Activated CD4-positive, alpha-beta T cell treated with anti-CD3 and anti-CD28 coated beads, Interleukin-2, amount 10 ng/mL, durations not matched to agents 7 days and 5 days (primary cell): ENCODE measurements around the gene USE1. TPM values are rescaled to one million over a fixed set of nuclear protein-coding genes. Genes with fewer than 3 reads are reported as not detected.

Experiments
- CTCF ChIA-PET: fragments of 350-600 bp; sonication (Branson Sonifier 250); formaldehyde crosslinking; loops from one replicate; lab custom pipeline; 2021; ENCODE audit warnings: antibody characterized with exemption; lab: Charles Lee
- POLR2A ChIA-PET: fragments of 350-600 bp; sonication (Branson Sonifier 250); formaldehyde crosslinking; loops from one replicate; lab custom pipeline; 2021; ENCODE audit warnings: antibody characterized with exemption; lab: Charles Lee
- DNase-seq: peaks from one replicate; pipeline ENCODE4 v3.0.0-alpha.2; 2020
- H3K27ac Mint-ChIP-seq: one replicate; pipeline ENCODE4 v1.8.0; 2021; ENCODE audit warnings: mild to moderate bottlenecking, moderate library complexity, mixed read lengths
- H3K27me3 Mint-ChIP-seq: one replicate; pipeline ENCODE4 v1.8.0; 2021; ENCODE audit warnings: mixed read lengths
- H3K36me3 Mint-ChIP-seq: one replicate; pipeline ENCODE4 v1.8.0; 2021; ENCODE audit warnings: low read depth, mixed read lengths
- H3K4me1 Mint-ChIP-seq: one replicate; pipeline ENCODE4 v1.8.0; 2021; ENCODE audit warnings: mixed read lengths
- H3K4me3 Mint-ChIP-seq: one replicate; pipeline ENCODE4 v1.8.0; 2021; ENCODE audit warnings: mild to moderate bottlenecking, moderate library complexity, mixed read lengths
- H3K9me3 Mint-ChIP-seq: one replicate; pipeline ENCODE4 v1.8.0; 2021; ENCODE audit warnings: mixed read lengths
- total RNA-seq, 2 experiments: library from RNA; stranded (reverse); gene quantifications; one replicate each; pipeline ENCODE4 v1.2.3, GENCODE V29; 2021

Gene USE1
- total RNA-seq, 2 experiments from 2014 or later, result 23.3 to 24.7 TPM

DNA sequence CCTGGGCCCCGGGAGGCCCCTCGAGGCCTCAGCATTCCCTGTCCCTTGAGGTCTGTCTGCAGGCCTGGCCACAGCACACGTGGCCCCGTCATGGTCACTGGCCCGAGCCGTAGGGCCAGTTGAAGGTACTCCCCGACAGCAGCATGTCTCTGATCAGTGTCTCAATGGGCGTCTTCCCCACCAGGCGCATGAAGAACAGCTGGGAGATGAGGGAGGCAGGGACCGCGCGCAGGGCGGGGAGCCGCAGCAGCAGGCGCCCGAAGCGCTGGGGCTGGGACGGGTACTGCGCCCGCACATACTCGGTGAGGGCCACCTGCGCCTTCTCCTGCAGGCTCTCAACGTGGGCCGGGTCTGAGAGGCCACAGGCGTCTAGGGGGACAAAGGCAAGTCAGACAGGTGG lies 17.1 kb downstream of the USE1 start:
- POLR2A ChIA-PET, result no interaction called here
- Mint-ChIP-seq H3K4me3 (no peak overlapping the region), H3K27ac (no peak overlapping the region), H3K4me1 (peaks cover 18% of the 10 kb centered on the region), H3K36me3 (peaks cover 5% of the 10 kb centered on the region), H3K9me3 (no peaks in the 10 kb centered on the region), H3K27me3 (no peaks in the 10 kb centered on the region)
- no peak for DNase-seq
- CTCF ChIA-PET, result interaction anchor here (0.6 to 0.8 kb wide), 3 partner anchors 28 to 1846 kb away, joined by 3 read pairs; no protein-coding TSS in a partner anchor

DNA sequence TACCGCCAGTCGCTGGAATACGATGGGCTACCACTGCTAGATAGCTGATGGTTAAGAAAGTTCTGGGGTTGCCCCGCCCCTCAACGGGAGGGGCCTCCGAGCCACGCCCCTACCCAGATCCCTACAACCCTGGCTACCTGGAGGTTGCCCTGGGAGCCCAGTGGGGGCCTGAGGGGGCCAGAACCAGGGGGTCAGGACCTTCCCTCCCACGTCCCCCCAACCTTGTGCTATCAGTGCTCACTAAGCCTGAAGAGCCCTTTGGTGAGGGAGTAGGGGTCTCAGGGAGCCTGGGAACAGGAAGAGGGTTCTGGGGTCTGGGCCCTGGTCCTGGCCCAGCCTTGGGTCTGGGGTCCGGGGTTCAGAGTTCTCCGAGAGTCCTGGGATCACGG lies 19.7 kb downstream of the USE1 start:
- H3K36me3 Mint-ChIP-seq, result peaks cover 3% of the 10 kb centered on the region
- no peaks in the 10 kb centered on the region for H3K27me3 Mint-ChIP-seq
- H3K9me3 Mint-ChIP-seq, result no peaks in the 10 kb centered on the region
- ChIA-PET CTCF (interaction anchor here (0.6 to 3.6 kb wide), 10 partner anchors 8 to 863 kb away, joined by 3 to 13 read pairs (median 6); partner anchors contain the start of genes ANKLE1, BABAM1, OCEL1 and USE1), POLR2A (interaction anchor here (0.6 to 1.1 kb wide), 5 partner anchors 9 to 51 kb away, joined by 3 to 6 read pairs (median 4); partner anchors contain the start of gene BABAM1)
- peak overlapping the region; percentile 76 for H3K4me3 Mint-ChIP-seq
- DNase-seq, result peak; percentile 63
- peak overlapping the region; percentile 80 for H3K27ac Mint-ChIP-seq
- H3K4me1 Mint-ChIP-seq, result peaks cover 17% of the 10 kb centered on the region

DNA sequence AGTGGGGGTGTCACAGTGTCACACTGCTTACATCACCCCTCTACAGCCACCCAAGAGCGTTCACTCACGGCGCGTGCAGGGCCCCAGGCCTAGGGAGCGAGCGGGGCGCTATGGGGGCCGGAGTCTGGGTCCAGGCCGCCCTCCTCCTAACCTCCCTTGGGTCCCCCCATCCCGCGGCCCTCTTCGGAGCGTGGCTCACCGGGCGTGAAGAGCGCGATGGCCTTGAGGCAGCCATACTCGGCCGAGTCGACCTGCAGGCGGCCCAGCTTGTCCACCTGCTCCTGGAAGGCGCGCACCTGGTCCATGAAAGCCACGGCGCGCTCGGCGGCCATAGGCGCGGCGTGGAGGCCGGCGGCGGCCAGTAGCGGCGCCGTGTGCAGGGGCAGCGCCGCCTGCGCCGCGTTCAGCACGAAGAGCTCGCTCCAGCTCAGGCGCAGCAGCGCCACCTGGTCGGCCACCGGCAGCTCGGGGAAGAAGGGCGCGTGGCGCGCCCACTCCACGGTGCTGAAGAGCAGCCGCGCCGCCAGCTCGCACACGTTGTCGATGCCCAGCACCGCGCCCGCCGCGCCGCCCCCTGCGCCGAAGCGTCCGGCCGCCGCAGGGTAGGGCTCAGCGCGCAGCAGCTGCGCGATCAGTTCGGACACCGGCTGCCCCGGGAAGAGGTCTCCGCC lies 20.3 kb downstream of the USE1 start:
- H3K27ac Mint-ChIP-seq, result peak overlapping the region; percentile 80
- DNase-seq, result peak; percentile 77
- H3K9me3 Mint-ChIP-seq, result no peaks in the 10 kb centered on the region

DNA sequence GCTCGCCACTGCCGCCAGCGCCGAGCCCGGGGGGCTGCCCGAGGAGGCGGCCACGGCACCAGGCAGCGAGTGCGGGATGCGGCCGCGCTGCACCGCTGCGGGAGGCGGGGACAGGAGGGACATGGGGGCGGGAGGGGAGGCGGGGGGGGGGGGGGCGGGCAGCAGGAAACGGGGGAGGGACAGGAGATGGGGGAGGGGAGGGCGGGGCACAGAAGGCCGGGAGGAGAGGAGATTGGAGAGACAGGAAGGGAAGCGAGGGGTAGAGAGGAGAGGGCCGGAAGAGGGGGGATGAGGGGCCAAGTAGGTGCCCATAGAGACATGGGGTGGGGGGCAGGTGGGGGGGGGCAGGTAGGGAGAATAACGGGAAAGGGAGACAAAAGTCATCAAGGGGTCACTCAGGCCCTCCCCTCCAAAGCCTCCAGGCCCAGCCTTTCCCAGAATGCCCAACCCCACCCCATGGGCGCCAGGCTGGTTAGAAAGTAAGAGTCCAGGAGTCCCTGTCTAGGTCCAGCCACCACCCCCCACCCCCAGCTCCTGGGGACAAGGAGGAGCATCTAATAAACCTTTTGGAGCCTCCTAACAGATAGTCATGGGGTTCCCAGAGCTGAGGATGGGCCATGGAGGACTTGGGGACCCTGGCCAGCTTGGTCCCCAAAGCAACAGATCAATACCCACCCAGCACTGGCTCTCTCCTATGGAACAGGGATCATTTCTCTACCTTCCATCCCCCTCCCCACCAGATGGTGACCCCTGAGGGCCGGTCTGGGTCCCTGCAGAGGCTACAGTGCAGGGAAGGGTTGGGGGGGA lies 21.0 kb downstream of the USE1 start:
- CTCF ChIA-PET, result interaction anchor here (1.0 to 3.6 kb wide), 11 partner anchors 10 to 160 kb away, joined by 4 to 13 read pairs (median 5); partner anchors contain the start of genes ANKLE1, BABAM1, OCEL1 and USE1
- no peak for DNase-seq

More for the DNA sequence above, 20.3 kb downstream of the USE1 start:
- peaks cover 17% of the 10 kb centered on the region for H3K4me1 Mint-ChIP-seq
- ChIA-PET CTCF (interaction anchor here (1.0 to 3.6 kb wide), 10 partner anchors 9 to 159 kb away, joined by 4 to 13 read pairs (median 6); partner anchors contain the start of genes ANKLE1, BABAM1, OCEL1 and USE1), POLR2A (interaction anchor here (0.6 to 1.1 kb wide), 4 partner anchors 9 to 51 kb away, joined by 3 to 6 read pairs (median 4); no protein-coding TSS in a partner anchor)
- peaks cover 3% of the 10 kb centered on the region for H3K36me3 Mint-ChIP-seq
- H3K4me3 Mint-ChIP-seq, result peak overlapping the region; percentile 76
- H3K27me3 Mint-ChIP-seq, result no peaks in the 10 kb centered on the region

DNA sequence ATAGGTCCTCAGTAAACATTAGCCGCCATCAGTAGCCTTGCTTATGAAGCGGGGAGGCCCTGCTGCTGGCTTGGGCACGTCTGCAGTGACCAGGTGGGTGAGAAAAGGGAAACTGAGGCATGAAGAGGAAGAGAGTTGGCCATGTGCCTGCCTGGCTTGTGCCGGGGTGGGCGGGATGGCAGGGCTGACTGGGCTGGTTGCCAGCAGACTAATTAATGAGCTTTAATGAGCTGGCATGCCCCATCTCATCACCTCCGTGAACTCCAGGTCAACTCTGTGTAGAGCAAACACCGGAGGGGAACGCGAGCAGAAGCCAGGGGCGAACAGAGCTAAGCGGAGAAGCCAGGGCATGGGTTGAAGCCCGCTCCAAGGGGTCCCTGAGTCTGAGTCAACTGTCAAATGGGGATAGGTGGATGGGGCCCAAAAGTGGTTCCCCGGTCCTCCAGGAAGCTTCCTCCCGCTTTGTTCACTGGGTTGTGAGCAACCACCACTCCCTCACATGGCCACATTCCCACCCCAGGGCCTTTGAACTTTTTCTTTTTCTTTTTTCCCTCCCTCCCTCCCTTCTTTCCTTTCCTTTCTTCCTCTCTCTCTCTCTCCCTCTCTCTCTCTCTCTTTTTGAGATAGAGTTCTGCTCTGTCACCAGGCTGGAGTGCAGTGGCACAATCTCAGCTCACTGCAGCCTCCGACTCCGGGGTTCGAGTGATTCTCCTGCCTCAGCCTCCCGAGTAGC lies 21.8 kb downstream of the USE1 start:
- peaks cover 17% of the 10 kb centered on the region for H3K4me1 Mint-ChIP-seq
- no peaks in the 10 kb centered on the region for H3K9me3 Mint-ChIP-seq
- no peak for DNase-seq
- H3K27me3 Mint-ChIP-seq, result no peaks in the 10 kb centered on the region
- peaks cover under 1% of the 10 kb centered on the region for H3K36me3 Mint-ChIP-seq
- ChIA-PET POLR2A (no interaction called here), CTCF (interaction anchor here (1.1 to 3.6 kb wide), 5 partner anchors 10 to 45 kb away, joined by 3 to 13 read pairs (median 4); partner anchors contain the start of genes ANKLE1, BABAM1 and OCEL1)
- no peak overlapping the region for H3K27ac Mint-ChIP-seq
- no peak overlapping the region for H3K4me3 Mint-ChIP-seq

More for the DNA sequence above, 21.0 kb downstream of the USE1 start:
- Mint-ChIP-seq H3K9me3 (no peaks in the 10 kb centered on the region), H3K27ac (no peak overlapping the region), H3K4me1 (peaks cover 17% of the 10 kb centered on the region), H3K27me3 (no peaks in the 10 kb centered on the region), H3K36me3 (peaks cover 3% of the 10 kb centered on the region), H3K4me3 (peak overlapping the region; percentile 76)
- POLR2A ChIA-PET, result interaction anchor here (1.0 to 1.1 kb wide), 2 partner anchors 10 to 52 kb away, joined by 3 read pairs; no protein-coding TSS in a partner anchor

DNA sequence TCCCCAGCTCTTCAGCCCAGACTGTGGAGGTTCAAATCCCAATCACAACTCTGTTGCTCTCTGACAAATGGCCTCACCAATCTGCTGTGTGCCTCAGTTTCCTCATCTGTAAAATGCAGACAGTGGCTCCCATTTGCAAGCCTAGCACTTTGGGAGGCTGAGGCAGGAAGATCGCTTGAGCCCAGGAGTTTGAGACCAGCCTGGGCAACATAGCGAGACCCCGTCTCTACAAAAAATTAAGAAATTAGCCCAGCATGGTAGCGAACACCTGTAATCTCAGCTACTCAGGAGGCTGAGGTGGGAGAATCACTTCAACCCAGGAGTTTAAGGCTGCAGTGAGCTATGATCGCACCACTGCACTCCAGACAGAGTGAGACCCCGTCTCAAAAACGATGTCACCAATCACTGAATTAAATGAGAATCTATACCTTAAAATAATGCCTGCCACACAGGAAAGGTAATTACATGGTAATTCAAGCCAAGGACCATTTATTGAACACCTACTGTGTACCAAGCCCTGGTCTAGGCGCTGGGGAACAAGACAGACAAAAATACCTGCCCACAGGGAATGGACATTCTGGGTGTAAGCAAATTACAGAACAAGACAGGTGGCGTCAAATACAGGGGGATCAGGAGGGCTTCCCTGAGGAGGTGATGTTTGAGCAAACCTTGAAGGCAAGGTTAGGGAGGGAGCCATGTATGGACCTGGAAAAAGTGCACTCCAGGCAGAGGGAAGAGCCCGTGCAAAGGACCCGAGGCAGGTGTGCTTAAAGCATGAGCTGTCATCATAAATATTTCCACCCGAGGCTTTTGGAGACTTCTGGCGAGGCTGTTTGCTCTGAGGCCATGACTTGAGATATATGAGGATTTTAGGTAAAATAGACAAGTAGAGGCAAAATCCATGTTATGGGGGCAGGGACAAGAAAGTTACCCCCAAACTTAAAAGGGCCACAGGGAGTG lies 22.9 kb downstream of the USE1 start:
- no peak overlapping the region for H3K27ac Mint-ChIP-seq
- ChIA-PET POLR2A (no interaction called here), CTCF (interaction anchor here (0.7 to 3.6 kb wide), 6 partner anchors 11 to 44 kb away, joined by 3 to 13 read pairs (median 4); partner anchors contain the start of genes ANKLE1, BABAM1 and OCEL1)
- peaks cover 2% of the 10 kb centered on the region for H3K27me3 Mint-ChIP-seq
- peaks cover 17% of the 10 kb centered on the region for H3K4me1 Mint-ChIP-seq
- no peaks in the 10 kb centered on the region for H3K36me3 Mint-ChIP-seq
- no peaks in the 10 kb centered on the region for H3K9me3 Mint-ChIP-seq
- H3K4me3 Mint-ChIP-seq, result no peak overlapping the region
- DNase-seq, result no peak

DNA sequence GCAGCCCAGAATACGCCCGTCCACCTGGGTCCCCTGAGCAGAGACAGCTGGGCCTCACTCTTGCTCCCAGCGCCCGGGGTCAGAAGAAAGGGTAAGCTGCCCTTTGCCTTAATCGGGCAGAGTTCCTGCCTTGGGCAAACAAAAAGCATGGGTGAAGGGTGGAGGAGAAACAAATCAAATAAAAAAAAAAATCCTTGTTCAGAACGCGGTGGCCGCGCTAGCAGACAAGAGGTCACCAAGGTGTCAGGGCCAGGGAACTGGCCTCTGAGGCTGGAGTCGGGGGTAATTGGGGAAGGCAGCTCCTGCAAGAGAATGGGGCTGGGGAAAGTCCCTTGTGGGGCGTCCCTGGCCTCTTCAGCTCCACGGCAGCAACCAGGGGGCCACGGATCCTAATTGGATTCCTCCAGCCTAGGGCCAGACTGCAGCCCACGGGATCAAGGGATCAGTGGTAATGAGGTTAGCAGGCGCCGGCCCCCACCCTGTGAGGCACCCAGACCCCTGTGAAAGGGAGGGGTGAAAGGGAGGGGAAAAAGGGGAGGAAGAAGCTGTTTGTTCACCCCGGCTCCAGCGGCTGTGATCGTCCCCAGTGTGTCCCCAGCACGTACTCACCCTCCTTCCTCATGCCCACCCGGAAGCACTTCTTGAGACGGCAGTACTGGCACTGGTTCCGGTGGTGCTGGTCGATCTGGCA lies 25.1 kb downstream of the USE1 start:
- CTCF ChIA-PET, result interaction anchor here (0.6 to 1.5 kb wide), 6 partner anchors 11 to 188 kb away, joined by 3 to 5 read pairs (median 3); no protein-coding TSS in a partner anchor
- Mint-ChIP-seq H3K27me3 (peaks cover 10% of the 10 kb centered on the region), H3K27ac (no peak overlapping the region), H3K9me3 (no peaks in the 10 kb centered on the region), H3K4me1 (peaks cover 6% of the 10 kb centered on the region), H3K36me3 (no peaks in the 10 kb centered on the region), H3K4me3 (no peak overlapping the region)
- POLR2A ChIA-PET, result no interaction called here
- no peak for DNase-seq

DNA sequence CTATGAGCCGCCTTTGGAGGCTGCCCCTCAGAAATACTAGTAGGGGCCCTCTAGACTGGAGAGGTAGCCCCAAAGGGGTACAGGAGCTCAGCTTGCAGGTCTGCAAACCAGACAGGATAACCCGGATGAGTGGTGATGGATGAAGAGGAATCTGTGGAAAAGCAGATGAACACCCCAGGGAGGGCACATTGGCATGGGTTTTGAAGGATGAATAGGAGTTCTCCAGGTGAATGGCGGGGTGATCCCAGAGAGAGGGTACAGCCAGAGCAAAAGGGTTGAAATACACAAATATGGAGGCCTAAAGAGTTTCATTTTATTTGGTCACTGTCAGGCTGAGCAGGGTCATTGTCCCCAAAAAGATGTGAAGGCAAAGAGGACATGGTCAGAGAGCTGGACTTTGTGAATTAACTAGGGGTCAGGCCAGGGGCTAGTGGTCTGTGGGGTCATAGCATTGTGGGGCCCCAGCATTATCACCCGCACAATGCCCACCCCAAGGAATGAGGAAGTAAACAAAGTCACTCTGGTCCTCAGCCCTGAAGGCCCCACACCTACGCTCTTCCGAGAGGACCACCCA lies 25.8 kb downstream of the USE1 start:
- H3K9me3 Mint-ChIP-seq, result no peaks in the 10 kb centered on the region
- DNase-seq, result no peak
- H3K36me3 Mint-ChIP-seq, result no peaks in the 10 kb centered on the region
- H3K4me1 Mint-ChIP-seq, result peaks cover 6% of the 10 kb centered on the region
- ChIA-PET CTCF (interaction anchor here (0.8 to 3.3 kb wide), 5 partner anchors 10 to 189 kb away, joined by 3 to 17 read pairs (median 5); partner anchors contain the start of gene OCEL1), POLR2A (no interaction called here)
- H3K27me3 Mint-ChIP-seq, result peaks cover 10% of the 10 kb centered on the region
- no peak overlapping the region for H3K27ac Mint-ChIP-seq
- H3K4me3 Mint-ChIP-seq, result no peak overlapping the region

DNA sequence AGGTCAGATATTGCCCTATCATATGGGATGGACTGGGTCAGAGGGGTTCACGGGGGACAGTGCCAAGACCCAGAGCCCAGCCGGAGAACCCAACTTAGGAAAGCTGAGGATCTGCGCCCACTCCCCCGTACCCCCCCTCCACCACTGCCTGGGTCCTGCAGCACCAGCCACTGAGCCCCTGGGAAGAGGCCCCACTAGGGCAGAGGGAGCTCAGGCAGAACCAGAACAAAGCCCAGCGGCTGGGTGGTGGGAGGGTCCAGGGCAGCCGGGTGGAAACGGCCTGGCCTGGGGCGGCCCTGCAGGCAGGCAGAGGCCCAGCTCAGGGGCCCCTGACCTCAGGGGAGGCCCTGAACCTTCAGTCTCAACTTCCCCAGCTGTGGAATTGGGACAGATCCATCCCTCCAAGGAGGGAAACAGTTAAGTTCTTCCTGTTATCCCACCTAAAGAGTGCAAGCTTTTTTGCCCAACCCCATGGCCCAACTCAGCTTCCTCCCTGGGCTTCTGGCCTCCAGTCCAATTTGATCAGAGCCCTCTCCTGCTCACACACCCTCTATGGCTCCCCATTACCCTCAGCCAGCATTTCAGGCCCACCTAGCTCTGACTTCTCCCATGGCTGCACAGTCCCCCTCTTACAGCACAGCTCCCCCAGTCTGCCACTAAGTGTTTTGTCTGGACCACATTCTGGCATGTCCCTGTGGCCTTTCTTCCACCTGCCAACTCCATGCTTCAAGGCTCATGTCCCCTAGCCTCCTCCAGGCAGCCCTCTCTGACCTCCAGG lies 27.5 kb downstream of the USE1 start:
- Mint-ChIP-seq H3K4me1 (peaks cover 7% of the 10 kb centered on the region), H3K36me3 (no peaks in the 10 kb centered on the region), H3K27me3 (peaks cover 21% of the 10 kb centered on the region), H3K27ac (no peak overlapping the region), H3K4me3 (no peak overlapping the region), H3K9me3 (no peaks in the 10 kb centered on the region)
- CTCF ChIA-PET, result interaction anchor here (0.7 to 3.3 kb wide), 4 partner anchors 12 to 176 kb away, joined by 3 to 17 read pairs (median 4); partner anchors contain the start of gene BABAM1
- POLR2A ChIA-PET, result no interaction called here
- DNase-seq, result no peak
